ENCODE results near the gene PSMB1.
"Not testable (repeated sequence)": the region's sequence is repeated elsewhere in the genome, so short reads cannot be mapped to it uniquely, and the experiment has no call there.

DNA sequence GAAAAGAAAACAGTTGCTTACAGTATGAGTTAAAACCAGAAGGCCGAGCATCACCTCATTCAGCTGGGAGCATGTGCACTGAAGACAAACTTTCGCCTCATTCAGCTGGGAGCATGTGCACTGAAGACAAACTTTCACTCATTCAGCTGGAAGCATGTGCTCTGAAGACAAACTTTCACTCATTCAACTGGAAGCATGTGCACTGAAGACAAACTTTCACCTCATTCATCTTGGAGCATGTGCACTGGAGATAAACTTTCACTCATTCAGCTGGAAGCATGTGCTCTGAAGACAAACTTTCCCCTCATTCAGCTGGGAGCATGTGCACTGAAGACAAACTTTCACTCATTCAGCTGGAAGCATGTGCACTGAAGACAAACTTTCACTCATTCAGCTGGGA, 45.4 kb downstream of the PSMB1 start:
- TF ChIP-seq MAX (IDR thresholded peaks at IDR 0.05; ENCODE audit: insufficient read depth, insufficient read length); POLR2A (IDR thresholded peaks at IDR 0.05; ENCODE audit: low read depth, low read length); JUN (IDR thresholded peaks at IDR 0.05; ENCODE audit: borderline replicate concordance, insufficient read depth, insufficient read length, low read depth); CTCF (IDR thresholded peaks at IDR 0.05; ENCODE audit: extremely low read depth in 1 of 2, insufficient read depth in 1 of 2, low read depth in 1 of 2, low read length in 2 of 2); EZH2 (IDR thresholded peaks at IDR 0.05; ENCODE audit: borderline replicate concordance, low read depth, low read length, severe bottlenecking); MYC (IDR thresholded peaks at IDR 0.05; ENCODE audit: low read depth, low read length); POLR2AphosphoS5 (IDR thresholded peaks at IDR 0.05; ENCODE audit: insufficient read depth, low read depth, low read length); GATA2 (IDR thresholded peaks at IDR 0.05; ENCODE audit: insufficient read depth, insufficient read length, low read depth, low read length); FOS (IDR thresholded peaks at IDR 0.05; ENCODE audit: borderline replicate concordance, insufficient read depth, low read length): not testable (repeated sequence)
